GM12878 (cell line): ENCODE data around the gene TBC1D5. TPM values are rescaled to one million over a fixed set of nuclear protein-coding genes. Genes with fewer than 3 reads are reported as not detected.
A peak's percentile ranks its signal among the peaks of the same experiment; 100 is the strongest.

Source experiments
- ATAC-seq: fragments of 200-7000 bp; cut with Tn5 transposase; 3 replicates; pipeline ENCODE4 v1.9.1; 2020; ENCODE audit warnings: mild to moderate bottlenecking, moderate library complexity
- BruUV-seq: library from RNA; stranded (reverse); fragments of 400-500 nt; replicated peaks from 2 replicates; lab custom pipeline; 2021; lab: Mats Ljungman, UMichigan
- CTCF ChIA-PET: fragments of 300-600 bp; sonication (Branson Sonifier 250); formaldehyde crosslinking; extraction: SDS; loops from one replicate; lab custom pipeline; 2021; ENCODE audit warnings: inconsistent platforms; lab: Yijun Ruan, JAX
- POLR2A ChIA-PET: fragments of 350-600 bp; formaldehyde crosslinking; extraction: SDS; loops from one replicate; lab custom pipeline; 2021; ENCODE audit warnings: inconsistent platforms; lab: Charles Lee
- RAD21 ChIA-PET: fragments of 300-600 bp; sonication (Branson Sonifier 250); formaldehyde crosslinking; loops from one replicate; lab custom pipeline; 2023; ENCODE audit warnings: antibody characterized with exemption; ENCODE audit not compliant: unreplicated experiment; lab: Charles Lee
- SMC1A ChIA-PET: fragments of 300-600 bp; sonication (Branson Sonifier 250); formaldehyde crosslinking; loops from one replicate; lab custom pipeline; 2023; ENCODE audit not compliant: unreplicated experiment, uncharacterized antibody; lab: Charles Lee
- DNase-seq: peaks from one replicate; pipeline ENCODE4 v3.0.0-alpha.2; 2011; ENCODE audit warnings: low read depth, low spot score
- FAIRE-seq: peaks from 3 replicates; lab custom pipeline; 2011; peaks lifted over from hg19 to GRCh38; lab: Jason Lieb, UNC
- H2AFZ ChIP-seq: 2 replicates; pipeline ENCODE4 v1.6.0; 2011; ENCODE audit warnings: low read depth, low read length, control low read depth; ENCODE audit not compliant: control insufficient read depth
- H3K27ac ChIP-seq: 2 replicates; pipeline ENCODE4 v1.5.1; 2011; ENCODE audit warnings: control low read depth; ENCODE audit not compliant: control insufficient read depth, insufficient read depth
- H3K27me3 ChIP-seq, 2 experiments: replicated peaks in 1 of 2; 2 replicates each; pipeline versions ENCODE4 v1.6.0 to v1.6.1; 2011; ENCODE audit warnings: low read length in 1 of 2; ENCODE audit not compliant: control insufficient read depth in 2 of 2, insufficient read depth in 2 of 2
- H3K36me3 ChIP-seq, 2 experiments: 2 replicates each; pipeline ENCODE4 v1.5.1; 2011; ENCODE audit warnings: low read length in 1 of 2; ENCODE audit not compliant: control insufficient read depth in 2 of 2, insufficient read depth in 2 of 2
- H3K4me1 ChIP-seq: 2 replicates; pipeline ENCODE4 v1.6.1; 2011; ENCODE audit warnings: mild to moderate bottlenecking, low read length, moderate library complexity, mixed read lengths; ENCODE audit not compliant: control insufficient read depth, insufficient read depth
- H3K4me2 ChIP-seq: 2 replicates; pipeline ENCODE4 v1.6.0; 2011; ENCODE audit warnings: control low read depth; ENCODE audit not compliant: control insufficient read depth, insufficient read depth
- H3K4me3 ChIP-seq: fragments of 200-600 bp; sonication (generic); 2 replicates; pipeline ENCODE4 v1.5.1; 2016
- H3K79me2 ChIP-seq: 2 replicates; pipeline ENCODE4 v1.6.0; 2011; ENCODE audit warnings: low read length; ENCODE audit not compliant: control insufficient read depth, insufficient read depth
- H3K9ac ChIP-seq: 2 replicates; pipeline ENCODE4 v1.8.0; 2011; ENCODE audit warnings: low read length, control low read depth, mixed read lengths; ENCODE audit not compliant: control insufficient read depth, insufficient read depth
- H3K9me3 ChIP-seq: replicated peaks from 3 replicates; pipeline ENCODE4 v1.5.1; 2011; ENCODE audit warnings: mild to moderate bottlenecking, low read length; ENCODE audit not compliant: control insufficient read depth, insufficient read depth
- H4K20me1 ChIP-seq: 2 replicates; pipeline ENCODE4 v1.6.0; 2011; ENCODE audit not compliant: control insufficient read depth, insufficient read depth
- CEBPB ChIP-seq, 2 experiments: fragments of 150-350 bp in 1 of 2; IDR thresholded peaks; 2 replicates each; pipeline ENCODE4 v1.6.1; 2012 to 2014; ENCODE audit warnings: low read depth in 2 of 2, low read length in 2 of 2, borderline replicate concordance in 1 of 2, inconsistent platforms in 1 of 2
- CHD1 ChIP-seq: IDR thresholded peaks from 2 replicates; pipeline ENCODE4 v1.6.1; 2012; ENCODE audit warnings: low read depth, low read length, improper control_type of control experiment
- IKZF1 ChIP-seq: fragments of 450-650 bp; conservative IDR thresholded peaks from 2 replicates; pipeline ENCODE4 v1.6.1; 2017; ENCODE audit warnings: antibody characterized with exemption, mild to moderate bottlenecking
- IRF4 ChIP-seq: IDR thresholded peaks from 2 replicates; pipeline ENCODE4 v1.6.1; 2011; ENCODE audit warnings: low read depth, low read length
- POLR2A ChIP-seq: IDR thresholded peaks from 2 replicates; pipeline ENCODE4 v1.6.1; 2011; ENCODE audit warnings: low read depth, mild to moderate bottlenecking, low read length
- POLR2AphosphoS5 ChIP-seq: IDR thresholded peaks from 2 replicates; pipeline ENCODE4 v1.6.1; 2011; ENCODE audit warnings: mild to moderate bottlenecking, low read length, inconsistent platforms
- SIN3A ChIP-seq: IDR thresholded peaks from 2 replicates; pipeline ENCODE4 v1.6.1; 2012; ENCODE audit warnings: low read depth, low read length, improper control_type of control experiment
- SMAD5 ChIP-seq: IDR thresholded peaks from 2 replicates; pipeline ENCODE4 v1.6.1; 2016; ENCODE audit warnings: antibody characterized with exemption, low read depth
- SMARCA5 ChIP-seq: fragments of 450-650 bp; IDR thresholded peaks from 2 replicates; pipeline ENCODE4 v1.6.1; 2017; ENCODE audit warnings: mild to moderate bottlenecking
- SPI1 ChIP-seq: IDR thresholded peaks from 2 replicates; pipeline ENCODE4 v1.6.1; 2011; ENCODE audit warnings: low read depth, mild to moderate bottlenecking, low read length, moderate library complexity, borderline replicate concordance; ENCODE audit not compliant: insufficient read depth
- ZNF24 ChIP-seq: fragments of 450-650 bp; IDR thresholded peaks from 2 replicates; pipeline ENCODE4 v1.6.1; 2017; ENCODE audit warnings: antibody characterized with exemption, mild to moderate bottlenecking
- ZZZ3 ChIP-seq: IDR thresholded peaks from 2 replicates; pipeline ENCODE4 v1.6.1; 2011; ENCODE audit warnings: low read depth; ENCODE audit not compliant: control insufficient read depth, insufficient read length
- WGBS: methylation state at CpG from one replicate; pipeline ENCODE4 v1.1.6; 2016; ENCODE audit warnings: low lambda C conversion rate; ENCODE audit not compliant: insufficient replicate concordance, insufficient coverage; ENCODE audit errors: missing lambda C conversion rate; 5-methylcytosine and 5-hydroxymethylcytosine counted together
- in situ Hi-C: fragments of 300-500 bp; cut with MboI; formaldehyde crosslinking; loops from 9 replicates; pipeline ENCODE4 v1.14.3; 2018; ENCODE audit warnings: mixed read lengths
- intact Hi-C: fragments of 100-400 bp; cut with micrococcal nuclease; formaldehyde crosslinking; loops from one replicate; pipeline ENCODE4 v1.14.2; 2022; ENCODE audit not compliant: unreplicated experiment
- polyA plus RNA-seq, 11 experiments: library from polyadenylated mRNA; depleted of rRNA in 4 of 11; unstranded in 6 of 11; stranded (reverse) in 5 of 11; fragments of >200 nt; fragmentation: Nextera tagmentation in 4 of 11; fragmentation: Illumina TruSeq in 1 of 11; extraction: Ambion mirVana in 4 of 11; extraction: Trizol in 1 of 11; gene quantifications; 1 replicate in 1 of 11; 2 replicates in 10 of 11; pipeline versions ENCODE4 v1.2.1 to v1.2.3, GENCODE V29; 2011 to 2016; ENCODE audit warnings: inconsistent platforms in 2 of 11, missing spikeins in 2 of 11, low read depth in 1 of 11
- total RNA-seq, 4 experiments: library from RNA; depleted of rRNA in 3 of 4; stranded (reverse); fragments of >200 nt in 3 of 4; fragmentation: Illumina TruSeq in 1 of 4; extraction: Trizol in 1 of 4; gene quantifications; 2 replicates each; pipeline versions ENCODE4 v1.2.1 to v1.2.3, GENCODE V29; 2013 to 2021
- TF ChIP-seq, protein P1 (sequence below): fragments of 450-650 bp; IDR thresholded peaks from 2 replicates; pipeline ENCODE4 v1.6.1; 2017; ENCODE audit warnings: mild to moderate bottlenecking, moderate library complexity
- TF ChIP-seq, protein P2 (sequence below): fragments of 450-650 bp; IDR thresholded peaks from 2 replicates; pipeline ENCODE4 v1.6.1; 2016; ENCODE audit warnings: mild to moderate bottlenecking, moderate library complexity, borderline replicate concordance
- TF ChIP-seq, protein P3 (sequence below): IDR thresholded peaks from 2 replicates; pipeline ENCODE4 v1.6.1; 2011; ENCODE audit warnings: mild to moderate bottlenecking, low read depth, low read length, moderate library complexity; ENCODE audit not compliant: insufficient replicate concordance

TBC1D5 gene
- total and polyA plus RNA-seq, 10 of the 15 experiments (the other 5 are each of a cell fraction or from before 2014, with no cell fraction given) = 5.5 to 61.0 (median 43.8) TPM

DNA sequence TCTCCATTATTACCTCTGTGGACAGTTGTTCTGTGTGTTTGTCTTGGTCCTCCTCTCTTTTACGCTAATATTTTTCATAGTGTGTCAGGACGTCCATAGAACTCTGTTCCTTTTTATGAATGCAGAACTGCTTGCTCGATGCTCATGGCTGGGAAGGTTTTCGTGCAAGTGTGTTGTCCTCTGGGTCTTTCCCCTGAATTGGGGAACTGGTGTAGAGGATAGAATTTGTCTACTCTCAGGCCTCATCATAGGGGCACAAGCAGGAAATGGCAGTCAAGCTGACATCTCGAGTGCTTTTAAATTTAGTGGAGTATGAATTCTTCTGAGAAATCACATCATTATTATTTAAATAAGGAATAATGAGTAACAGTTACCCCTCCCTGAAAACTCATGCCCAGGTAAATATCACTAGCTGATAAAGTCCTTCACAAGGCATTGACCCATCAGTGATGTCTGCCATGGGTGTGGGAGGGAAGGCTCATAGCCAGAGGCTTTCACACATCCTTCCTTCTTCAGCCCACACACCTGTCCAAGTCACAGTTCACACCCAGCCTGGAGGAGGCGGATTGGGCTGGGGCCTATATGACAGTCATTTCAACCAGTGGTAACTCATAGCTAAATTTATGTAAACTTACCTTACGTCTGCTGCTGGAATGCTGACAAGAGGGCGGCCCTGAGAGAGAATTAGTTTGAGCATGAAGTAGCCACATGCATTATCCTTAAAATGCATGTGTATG lies 631.6 kb downstream of the TBC1D5 start:
- H3K9me3 ChIP-seq = no peaks in the 10 kb centered on the region; the same call in 1 of the 3 replicates
- ATAC-seq (peak; percentile 45; the same call in 2 of the 3 replicates), FAIRE-seq (no peak), DNase-seq (no peak)
- no peak overlapping the region for H3K27ac ChIP-seq
- no peaks in the 10 kb centered on the region for H4K20me1 ChIP-seq
- no peak overlapping the region; the same call in 1 of the 2 replicates for H2AFZ ChIP-seq
- H3K9ac ChIP-seq = no peak overlapping the region
- ChIA-PET SMC1A (no interaction called here), RAD21 (interaction anchor here (1.0 kb wide), 1 partner anchor 62 kb away, joined by 3 read pairs; no protein-coding TSS in a partner anchor), POLR2A (no interaction called here), CTCF (interaction anchor here (1.1 kb wide), 1 partner anchor 12 kb away, joined by 3 read pairs; no protein-coding TSS in a partner anchor)
- H3K27me3 ChIP-seq = no peaks in the 10 kb centered on the region
- no TSS peak for BruUV-seq
- H3K4me2 ChIP-seq = no peak overlapping the region
- in situ Hi-C loops (no loop called here), intact Hi-C loops (no loop called here)
- H3K4me1 ChIP-seq = no peaks in the 10 kb centered on the region; the same call in 1 of the 2 replicates
- no peaks in the 10 kb centered on the region for H3K36me3 ChIP-seq
- H3K4me3 ChIP-seq = no peak overlapping the region
- WGBS = 35% methylated on average over 8 of the region's 8 CpGs
- no peaks in the 10 kb centered on the region for H3K79me2 ChIP-seq
- TF ChIP-seq ZZZ3 (no peak), CHD1 (no peak), SMARCA5 (no peak), SMAD5 (no peak), SIN3A (no peak), SPI1 (peak; percentile 81), IKZF1 (peak; percentile 28; the same call in 1 of the 2 replicates), CEBPB (IDR thresholded peaks at IDR 0.05; ENCODE audit: borderline replicate concordance in 1 of 2, low read depth in 2 of 2, low read length in 2 of 2) (no peak), ZNF24 (no peak), POLR2A (no peak), POLR2AphosphoS5 (no peak), IRF4 (no peak)
- TF ChIP-seq, protein P1, sequence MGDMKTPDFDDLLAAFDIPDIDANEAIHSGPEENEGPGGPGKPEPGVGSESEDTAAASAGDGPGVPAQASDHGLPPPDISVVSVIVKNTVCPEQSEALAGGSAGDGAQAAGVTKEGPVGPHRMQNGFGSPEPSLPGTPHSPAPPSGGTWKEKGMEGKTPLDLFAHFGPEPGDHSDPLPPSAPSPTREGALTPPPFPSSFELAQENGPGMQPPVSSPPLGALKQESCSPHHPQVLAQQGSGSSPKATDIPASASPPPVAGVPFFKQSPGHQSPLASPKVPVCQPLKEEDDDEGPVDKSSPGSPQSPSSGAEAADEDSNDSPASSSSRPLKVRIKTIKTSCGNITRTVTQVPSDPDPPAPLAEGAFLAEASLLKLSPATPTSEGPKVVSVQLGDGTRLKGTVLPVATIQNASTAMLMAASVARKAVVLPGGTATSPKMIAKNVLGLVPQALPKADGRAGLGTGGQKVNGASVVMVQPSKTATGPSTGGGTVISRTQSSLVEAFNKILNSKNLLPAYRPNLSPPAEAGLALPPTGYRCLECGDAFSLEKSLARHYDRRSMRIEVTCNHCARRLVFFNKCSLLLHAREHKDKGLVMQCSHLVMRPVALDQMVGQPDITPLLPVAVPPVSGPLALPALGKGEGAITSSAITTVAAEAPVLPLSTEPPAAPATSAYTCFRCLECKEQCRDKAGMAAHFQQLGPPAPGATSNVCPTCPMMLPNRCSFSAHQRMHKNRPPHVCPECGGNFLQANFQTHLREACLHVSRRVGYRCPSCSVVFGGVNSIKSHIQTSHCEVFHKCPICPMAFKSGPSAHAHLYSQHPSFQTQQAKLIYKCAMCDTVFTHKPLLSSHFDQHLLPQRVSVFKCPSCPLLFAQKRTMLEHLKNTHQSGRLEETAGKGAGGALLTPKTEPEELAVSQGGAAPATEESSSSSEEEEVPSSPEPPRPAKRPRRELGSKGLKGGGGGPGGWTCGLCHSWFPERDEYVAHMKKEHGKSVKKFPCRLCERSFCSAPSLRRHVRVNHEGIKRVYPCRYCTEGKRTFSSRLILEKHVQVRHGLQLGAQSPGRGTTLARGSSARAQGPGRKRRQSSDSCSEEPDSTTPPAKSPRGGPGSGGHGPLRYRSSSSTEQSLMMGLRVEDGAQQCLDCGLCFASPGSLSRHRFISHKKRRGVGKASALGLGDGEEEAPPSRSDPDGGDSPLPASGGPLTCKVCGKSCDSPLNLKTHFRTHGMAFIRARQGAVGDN = no peak
- TF ChIP-seq, protein P2, sequence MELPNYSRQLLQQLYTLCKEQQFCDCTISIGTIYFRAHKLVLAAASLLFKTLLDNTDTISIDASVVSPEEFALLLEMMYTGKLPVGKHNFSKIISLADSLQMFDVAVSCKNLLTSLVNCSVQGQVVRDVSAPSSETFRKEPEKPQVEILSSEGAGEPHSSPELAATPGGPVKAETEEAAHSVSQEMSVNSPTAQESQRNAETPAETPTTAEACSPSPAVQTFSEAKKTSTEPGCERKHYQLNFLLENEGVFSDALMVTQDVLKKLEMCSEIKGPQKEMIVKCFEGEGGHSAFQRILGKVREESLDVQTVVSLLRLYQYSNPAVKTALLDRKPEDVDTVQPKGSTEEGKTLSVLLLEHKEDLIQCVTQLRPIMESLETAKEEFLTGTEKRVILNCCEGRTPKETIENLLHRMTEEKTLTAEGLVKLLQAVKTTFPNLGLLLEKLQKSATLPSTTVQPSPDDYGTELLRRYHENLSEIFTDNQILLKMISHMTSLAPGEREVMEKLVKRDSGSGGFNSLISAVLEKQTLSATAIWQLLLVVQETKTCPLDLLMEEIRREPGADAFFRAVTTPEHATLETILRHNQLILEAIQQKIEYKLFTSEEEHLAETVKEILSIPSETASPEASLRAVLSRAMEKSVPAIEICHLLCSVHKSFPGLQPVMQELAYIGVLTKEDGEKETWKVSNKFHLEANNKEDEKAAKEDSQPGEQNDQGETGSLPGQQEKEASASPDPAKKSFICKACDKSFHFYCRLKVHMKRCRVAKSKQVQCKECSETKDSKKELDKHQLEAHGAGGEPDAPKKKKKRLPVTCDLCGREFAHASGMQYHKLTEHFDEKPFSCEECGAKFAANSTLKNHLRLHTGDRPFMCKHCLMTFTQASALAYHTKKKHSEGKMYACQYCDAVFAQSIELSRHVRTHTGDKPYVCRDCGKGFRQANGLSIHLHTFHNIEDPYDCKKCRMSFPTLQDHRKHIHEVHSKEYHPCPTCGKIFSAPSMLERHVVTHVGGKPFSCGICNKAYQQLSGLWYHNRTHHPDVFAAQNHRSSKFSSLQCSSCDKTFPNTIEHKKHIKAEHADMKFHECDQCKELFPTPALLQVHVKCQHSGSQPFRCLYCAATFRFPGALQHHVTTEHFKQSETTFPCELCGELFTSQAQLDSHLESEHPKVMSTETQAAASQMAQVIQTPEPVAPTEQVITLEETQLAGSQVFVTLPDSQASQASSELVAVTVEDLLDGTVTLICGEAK = no peak
- TF ChIP-seq, protein P3, sequence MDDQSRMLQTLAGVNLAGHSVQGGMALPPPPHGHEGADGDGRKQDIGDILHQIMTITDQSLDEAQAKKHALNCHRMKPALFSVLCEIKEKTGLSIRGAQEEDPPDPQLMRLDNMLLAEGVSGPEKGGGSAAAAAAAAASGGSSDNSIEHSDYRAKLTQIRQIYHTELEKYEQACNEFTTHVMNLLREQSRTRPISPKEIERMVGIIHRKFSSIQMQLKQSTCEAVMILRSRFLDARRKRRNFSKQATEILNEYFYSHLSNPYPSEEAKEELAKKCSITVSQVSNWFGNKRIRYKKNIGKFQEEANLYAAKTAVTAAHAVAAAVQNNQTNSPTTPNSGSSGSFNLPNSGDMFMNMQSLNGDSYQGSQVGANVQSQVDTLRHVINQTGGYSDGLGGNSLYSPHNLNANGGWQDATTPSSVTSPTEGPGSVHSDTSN = peak; percentile 10
